GM19397 (cell line): ENCODE measurements around the gene CXXC5.

Experiments
- ATAC-seq: cut with Tn5 transposase; IDR thresholded peaks from one replicate; pipeline ENCODE4 v1.9.1; 2021; ENCODE audit warnings: mild to moderate bottlenecking, moderate library complexity; ENCODE audit not compliant: unreplicated experiment

Gene CXXC5

DNA sequence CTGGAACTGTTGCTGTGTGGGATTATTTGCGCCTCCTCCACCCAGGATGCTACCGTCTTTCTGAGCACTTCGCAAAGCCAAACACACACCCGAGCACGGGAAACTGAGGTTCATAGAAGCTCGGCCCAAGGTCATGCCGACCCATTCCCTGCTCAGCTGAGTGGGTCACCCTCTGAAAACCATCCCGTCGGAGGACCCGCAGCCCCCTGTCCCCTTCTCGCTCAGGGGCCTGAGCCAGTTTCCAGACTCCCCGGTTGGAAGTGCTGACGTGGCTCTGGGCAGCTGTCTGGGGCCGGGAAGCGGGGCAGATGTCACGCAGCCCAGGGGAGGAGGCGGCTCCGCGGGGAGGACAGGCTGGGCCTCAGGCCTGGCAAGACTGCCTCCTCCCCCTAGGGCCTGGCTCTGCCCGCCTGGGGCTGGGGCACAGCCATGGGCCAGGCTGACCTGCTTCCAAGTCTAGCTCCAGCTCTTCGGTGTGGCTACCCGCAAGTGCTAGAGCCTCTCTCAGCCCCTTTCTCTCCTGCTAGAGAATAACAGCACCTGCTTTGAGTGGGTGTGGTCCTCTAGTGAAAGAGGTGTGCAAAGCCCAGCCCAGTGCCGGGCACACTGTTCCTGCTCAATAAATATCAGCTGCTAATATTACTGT is 9.9 kb upstream of the CXXC5 start:
- no peak for ATAC-seq

- no peak for ATAC-seq
These were observed 9.2 kb upstream of the CXXC5 start for GRCh38 chr5:139638736-139639618.

DNA sequence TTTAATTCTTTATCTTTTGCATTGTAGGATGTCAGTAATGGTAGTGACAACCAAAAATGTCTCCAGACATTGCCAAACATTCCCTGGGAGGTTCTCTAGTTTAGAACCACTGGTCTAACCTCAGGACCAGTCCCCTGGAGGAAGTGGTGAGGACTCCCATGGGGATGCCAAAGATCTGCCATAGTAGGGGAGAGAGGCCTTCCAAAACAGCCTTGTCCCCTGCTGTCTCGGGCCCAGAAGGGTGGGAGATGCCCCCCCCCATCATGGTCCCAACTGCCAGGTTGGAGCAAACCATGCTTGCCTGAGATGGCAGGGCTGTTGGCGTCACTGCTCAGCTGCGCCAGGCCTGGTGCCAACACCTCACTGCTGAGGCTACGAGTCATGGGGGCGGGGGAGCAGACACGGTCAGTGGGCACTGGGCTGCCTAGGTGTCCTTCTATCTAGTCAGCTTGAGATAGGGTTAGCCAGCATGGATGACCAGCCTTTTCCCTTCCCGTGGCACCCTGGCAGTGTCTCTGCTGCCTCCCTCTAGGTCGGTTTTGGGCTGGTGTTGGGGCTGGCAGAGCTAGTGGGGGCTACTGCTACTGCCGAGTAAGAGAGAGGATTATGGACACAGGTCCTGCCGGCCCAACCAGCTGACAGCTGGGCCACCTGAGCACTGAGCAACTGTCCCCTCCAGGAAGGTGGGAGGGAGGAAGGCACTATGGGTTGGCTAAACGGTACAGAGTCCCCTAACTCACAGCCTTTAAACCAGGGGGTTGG is 8.3 kb upstream of the CXXC5 start:
- no peak for ATAC-seq

- no peak for ATAC-seq
These were observed 7.6 kb upstream of the CXXC5 start for GRCh38 chr5:139640421-139641115.

- no peak for ATAC-seq
These were observed 6.8 kb upstream of the CXXC5 start for GRCh38 chr5:139641116-139642080.

DNA sequence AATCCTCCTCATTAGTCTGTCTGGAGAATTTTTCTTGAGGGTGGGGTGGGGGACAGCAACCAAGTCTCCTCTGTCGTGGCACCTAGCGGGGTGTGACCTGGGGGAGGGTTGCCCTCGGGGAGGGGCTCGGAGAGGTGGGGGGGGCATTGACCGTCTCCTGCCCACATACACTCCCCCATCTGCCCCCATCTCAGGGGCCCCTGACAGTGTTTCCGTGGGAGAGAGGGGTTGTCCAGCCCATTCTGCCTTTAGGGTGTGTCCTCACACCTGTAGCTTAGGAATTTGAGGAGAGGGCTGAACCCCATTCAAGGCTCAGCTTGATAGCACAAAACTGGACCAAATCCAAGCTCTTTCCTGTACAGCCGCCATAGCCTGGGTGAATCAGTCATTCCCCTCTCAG is 5.9 kb upstream of the CXXC5 start:
- ATAC-seq, result no peak

DNA sequence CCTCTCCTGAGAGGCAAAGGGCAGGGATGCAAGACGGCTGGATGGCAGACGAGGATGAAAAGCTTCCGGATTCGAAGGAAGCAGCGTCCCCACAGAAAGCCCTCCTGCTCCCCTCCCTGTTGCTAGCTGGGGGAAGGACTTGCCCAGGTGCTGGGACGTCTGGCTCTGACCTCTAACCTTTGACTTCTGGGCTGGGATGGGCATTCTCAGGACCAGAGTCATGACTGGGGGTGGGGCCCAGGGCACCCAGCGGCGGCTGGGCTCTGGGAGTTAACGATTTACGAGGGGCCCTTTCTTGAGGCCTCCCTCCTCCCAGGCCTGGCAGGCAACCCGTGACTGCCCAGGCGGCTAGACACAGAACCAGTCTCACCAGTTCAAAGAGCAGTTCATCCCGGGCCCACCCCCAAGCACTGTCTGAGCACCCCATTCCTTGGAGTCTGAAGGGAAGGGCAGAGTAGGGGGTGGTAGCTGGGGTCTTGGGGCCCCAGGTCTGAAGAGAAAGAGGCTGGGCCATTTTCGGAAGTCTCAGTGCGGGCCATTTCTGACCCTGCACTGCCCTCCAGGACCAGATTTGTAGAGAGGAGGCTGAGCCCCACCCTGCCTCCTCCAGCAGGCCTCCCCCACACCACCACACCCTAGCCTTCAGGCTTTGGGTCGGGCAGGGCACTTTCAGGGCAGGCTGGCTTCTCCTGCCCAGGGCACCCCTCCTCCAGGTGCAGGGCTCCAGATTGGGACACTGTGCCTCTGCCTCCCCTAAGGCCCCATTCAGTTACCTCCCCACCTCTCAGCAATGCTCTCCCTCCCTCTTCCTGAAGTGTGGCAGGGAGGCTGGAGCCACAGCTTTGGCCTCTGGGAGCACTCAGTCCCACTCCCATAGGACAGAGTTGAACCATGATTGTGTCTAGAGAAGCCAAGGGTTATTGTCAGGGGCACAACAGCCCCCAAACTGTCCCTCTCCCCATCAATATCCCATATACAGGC is 5.0 kb upstream of the CXXC5 start:
- ATAC-seq, result no peak

- no peak for ATAC-seq
These were observed 4.1 kb upstream of the CXXC5 start for GRCh38 chr5:139644001-139644456.

- ATAC-seq, result no peak
These were observed 3.3 kb upstream of the CXXC5 start for GRCh38 chr5:139644646-139645429.

GRCh38 chr5:139645430-139645871 is 2.7 kb upstream of the CXXC5 start:
- no peak for ATAC-seq

DNA sequence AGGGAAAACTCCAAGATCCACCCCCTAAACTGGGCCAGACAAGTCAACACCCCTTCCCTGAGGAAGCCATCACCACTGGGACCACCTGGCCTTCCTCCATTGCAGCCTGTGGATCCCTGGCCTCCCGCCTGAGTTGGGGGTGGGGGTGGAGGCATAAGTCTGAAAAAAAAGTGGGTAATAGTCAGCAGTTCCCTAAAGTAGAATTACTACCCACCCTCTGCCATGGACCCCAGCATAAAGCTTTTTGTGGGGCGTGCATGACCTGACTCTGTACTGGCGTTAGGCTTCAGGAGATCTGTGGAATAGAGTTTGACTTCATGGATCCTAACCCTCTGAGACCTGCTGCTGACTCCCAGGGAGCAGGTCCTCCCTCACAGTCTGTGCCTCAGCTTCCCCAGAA is 2.0 kb upstream of the CXXC5 start:
- ATAC-seq, result no peak

GRCh38 chr5:139646912-139647505 is 1.1 kb upstream of the CXXC5 start:
- ATAC-seq, result no peak

- ATAC-seq, result no peak
These were observed 494 bp upstream of the CXXC5 start for GRCh38 chr5:139647506-139648204.

GRCh38 chr5:139649082-139649991 is 1.2 kb downstream of the CXXC5 start:
- ATAC-seq, result peak; percentile 3

GRCh38 chr5:139650031-139650688 is 2.0 kb downstream of the CXXC5 start:
- no peak for ATAC-seq
